Parathyroid adenoma (tissue), 2 donors: ENCODE data around the gene COMT.

ENCODE experiments used
- H2AFZ ChIP-seq: fragments of 300-600 bp; sonication (generic); one replicate; pipeline ENCODE4 v1.7.0; 2017; ENCODE audit warnings: antibody characterized with exemption, mild to moderate bottlenecking
- H3K27ac ChIP-seq: fragments of 300-600 bp; sonication (generic); one replicate; pipeline ENCODE4 v1.7.0; 2017
- H3K27me3 ChIP-seq: fragments of 300-600 bp; sonication (generic); one replicate; pipeline ENCODE4 v1.7.0; 2017; ENCODE audit warnings: low read length; ENCODE audit not compliant: control insufficient read depth, insufficient read depth
- H3K36me3 ChIP-seq: fragments of 300-600 bp; sonication (generic); one replicate; pipeline ENCODE4 v1.7.0; 2017; ENCODE audit warnings: low read length; ENCODE audit not compliant: control insufficient read depth, insufficient read depth
- H3K4me1 ChIP-seq: fragments of 300-600 bp; sonication (generic); one replicate; pipeline ENCODE4 v1.7.0; 2017; ENCODE audit warnings: control low read depth
- H3K4me2 ChIP-seq: fragments of 300-600 bp; sonication (generic); one replicate; pipeline ENCODE4 v1.7.0; 2017; ENCODE audit warnings: low read length
- H3K4me3 ChIP-seq: fragments of 300-600 bp; sonication (generic); one replicate; pipeline ENCODE4 v1.7.0; 2017; ENCODE audit warnings: low read depth, low read length
- H3K79me2 ChIP-seq: fragments of 300-600 bp; sonication (generic); one replicate; pipeline ENCODE4 v1.7.0; 2017; ENCODE audit warnings: control low read depth
- H3K9ac ChIP-seq: fragments of 300-600 bp; sonication (generic); one replicate; pipeline ENCODE4 v1.7.0; 2017; ENCODE audit warnings: mild to moderate bottlenecking
- H3K9me3 ChIP-seq: fragments of 300-600 bp; sonication (generic); one replicate; pipeline ENCODE4 v1.7.0; 2017; ENCODE audit warnings: low read length; ENCODE audit not compliant: control insufficient read depth
- TF ChIP-seq, protein P1 (sequence below): fragments of 300-600 bp; sonication (generic); IDR thresholded peaks from one replicate; pipeline ENCODE4 v1.7.0; 2017; ENCODE audit warnings: antibody characterized with exemption, mild to moderate bottlenecking
- donor health status: primary hyperparathyroidism.

The COMT gene

DNA sequence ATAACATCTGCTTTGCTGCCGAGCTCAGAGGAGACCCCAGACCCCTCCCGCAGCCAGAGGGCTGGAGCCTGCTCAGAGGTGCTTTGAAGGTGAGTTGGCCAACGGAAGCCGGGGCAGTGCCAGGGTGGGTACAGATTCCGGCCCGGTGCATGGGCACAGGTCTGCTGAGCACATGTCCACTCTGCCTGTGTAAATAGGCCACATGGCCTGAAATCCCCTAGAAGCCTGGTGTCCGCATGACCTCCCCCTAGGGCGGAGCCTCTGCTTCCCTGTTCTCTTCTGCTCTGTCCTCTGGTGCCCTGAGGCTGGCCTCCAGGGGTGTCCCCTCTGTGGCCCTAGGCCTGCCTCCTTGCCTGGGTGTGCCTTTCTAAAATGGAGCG lies 19.6 kb downstream of the COMT start:
- Histone ChIP-seq H3K27ac (no peak overlapping the region), H3K27me3 (no peaks in the 10 kb centered on the region), H3K9ac (no peak overlapping the region), H3K9me3 (no peaks in the 10 kb centered on the region), H3K4me1 (peaks cover 4% of the 10 kb centered on the region), H3K4me3 (no peak overlapping the region), H2AFZ (no peak overlapping the region), H3K79me2 (no peaks in the 10 kb centered on the region), H3K4me2 (no peak overlapping the region), H3K36me3 (no peaks in the 10 kb centered on the region)
- TF ChIP-seq, protein P1, sequence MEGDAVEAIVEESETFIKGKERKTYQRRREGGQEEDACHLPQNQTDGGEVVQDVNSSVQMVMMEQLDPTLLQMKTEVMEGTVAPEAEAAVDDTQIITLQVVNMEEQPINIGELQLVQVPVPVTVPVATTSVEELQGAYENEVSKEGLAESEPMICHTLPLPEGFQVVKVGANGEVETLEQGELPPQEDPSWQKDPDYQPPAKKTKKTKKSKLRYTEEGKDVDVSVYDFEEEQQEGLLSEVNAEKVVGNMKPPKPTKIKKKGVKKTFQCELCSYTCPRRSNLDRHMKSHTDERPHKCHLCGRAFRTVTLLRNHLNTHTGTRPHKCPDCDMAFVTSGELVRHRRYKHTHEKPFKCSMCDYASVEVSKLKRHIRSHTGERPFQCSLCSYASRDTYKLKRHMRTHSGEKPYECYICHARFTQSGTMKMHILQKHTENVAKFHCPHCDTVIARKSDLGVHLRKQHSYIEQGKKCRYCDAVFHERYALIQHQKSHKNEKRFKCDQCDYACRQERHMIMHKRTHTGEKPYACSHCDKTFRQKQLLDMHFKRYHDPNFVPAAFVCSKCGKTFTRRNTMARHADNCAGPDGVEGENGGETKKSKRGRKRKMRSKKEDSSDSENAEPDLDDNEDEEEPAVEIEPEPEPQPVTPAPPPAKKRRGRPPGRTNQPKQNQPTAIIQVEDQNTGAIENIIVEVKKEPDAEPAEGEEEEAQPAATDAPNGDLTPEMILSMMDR, result no peak

DNA sequence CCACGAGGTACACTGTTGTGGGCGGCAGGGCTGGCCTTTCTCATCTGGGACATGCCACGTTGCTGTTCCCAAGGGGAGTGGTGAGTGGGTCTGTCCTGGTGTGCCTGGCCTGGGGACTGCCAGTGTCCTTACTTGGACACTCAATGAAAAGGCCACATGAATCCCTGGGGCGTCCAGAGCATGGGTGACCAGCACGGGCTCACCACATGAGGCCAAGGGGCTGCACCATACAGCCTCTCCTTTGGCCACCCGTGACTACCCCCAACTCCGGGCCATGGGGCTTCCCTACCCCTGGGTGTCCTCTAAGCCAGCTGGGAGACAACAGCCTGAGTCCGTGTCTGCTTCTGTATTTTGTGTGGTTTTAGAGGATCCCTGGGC lies 20.3 kb downstream of the COMT start:
- Histone ChIP-seq H3K4me3 (no peak overlapping the region), H3K27me3 (no peaks in the 10 kb centered on the region), H3K9me3 (no peaks in the 10 kb centered on the region), H3K4me2 (no peak overlapping the region), H3K27ac (no peak overlapping the region), H3K4me1 (peaks cover 4% of the 10 kb centered on the region), H2AFZ (no peak overlapping the region), H3K36me3 (no peaks in the 10 kb centered on the region), H3K79me2 (no peaks in the 10 kb centered on the region), H3K9ac (no peak overlapping the region)
- TF ChIP-seq, protein P1, result no peak

DNA sequence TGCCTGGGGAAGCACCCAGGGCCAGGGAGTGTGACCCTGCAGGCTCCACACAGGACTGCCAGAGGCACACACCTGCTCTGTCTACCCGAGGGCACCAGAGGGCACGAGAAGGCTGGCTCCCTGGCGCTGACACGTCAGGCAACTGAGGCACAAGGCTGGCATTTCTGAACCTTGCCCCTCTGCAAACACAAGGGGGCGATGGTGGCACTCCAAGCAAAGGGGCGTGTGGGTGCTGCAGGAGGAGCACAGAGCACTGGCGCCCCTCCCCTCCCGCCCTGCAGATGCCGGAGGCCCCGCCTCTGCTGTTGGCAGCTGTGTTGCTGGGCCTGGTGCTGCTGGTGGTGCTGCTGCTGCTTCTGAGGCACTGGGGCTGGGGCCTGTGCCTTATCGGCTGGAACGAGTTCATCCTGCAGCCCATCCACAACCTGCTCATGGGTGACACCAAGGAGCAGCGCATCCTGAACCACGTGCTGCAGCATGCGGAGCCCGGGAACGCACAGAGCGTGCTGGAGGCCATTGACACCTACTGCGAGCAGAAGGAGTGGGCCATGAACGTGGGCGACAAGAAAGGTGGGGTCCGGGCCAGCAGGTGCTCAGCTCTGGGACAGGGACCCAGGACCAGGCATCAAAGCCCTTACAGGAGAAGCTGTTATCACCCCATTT lies 20.8 kb downstream of the COMT start:
- Histone ChIP-seq H3K9ac (no peak overlapping the region), H3K4me1 (peaks cover 4% of the 10 kb centered on the region), H3K4me2 (peak overlapping the region; percentile 84), H3K27me3 (no peaks in the 10 kb centered on the region), H2AFZ (peak overlapping the region; percentile 42), H3K9me3 (no peaks in the 10 kb centered on the region), H3K4me3 (peak overlapping the region; percentile 49), H3K79me2 (no peaks in the 10 kb centered on the region), H3K27ac (peak overlapping the region; percentile 75), H3K36me3 (no peaks in the 10 kb centered on the region)
- TF ChIP-seq, protein P1, result peak; percentile 47

DNA sequence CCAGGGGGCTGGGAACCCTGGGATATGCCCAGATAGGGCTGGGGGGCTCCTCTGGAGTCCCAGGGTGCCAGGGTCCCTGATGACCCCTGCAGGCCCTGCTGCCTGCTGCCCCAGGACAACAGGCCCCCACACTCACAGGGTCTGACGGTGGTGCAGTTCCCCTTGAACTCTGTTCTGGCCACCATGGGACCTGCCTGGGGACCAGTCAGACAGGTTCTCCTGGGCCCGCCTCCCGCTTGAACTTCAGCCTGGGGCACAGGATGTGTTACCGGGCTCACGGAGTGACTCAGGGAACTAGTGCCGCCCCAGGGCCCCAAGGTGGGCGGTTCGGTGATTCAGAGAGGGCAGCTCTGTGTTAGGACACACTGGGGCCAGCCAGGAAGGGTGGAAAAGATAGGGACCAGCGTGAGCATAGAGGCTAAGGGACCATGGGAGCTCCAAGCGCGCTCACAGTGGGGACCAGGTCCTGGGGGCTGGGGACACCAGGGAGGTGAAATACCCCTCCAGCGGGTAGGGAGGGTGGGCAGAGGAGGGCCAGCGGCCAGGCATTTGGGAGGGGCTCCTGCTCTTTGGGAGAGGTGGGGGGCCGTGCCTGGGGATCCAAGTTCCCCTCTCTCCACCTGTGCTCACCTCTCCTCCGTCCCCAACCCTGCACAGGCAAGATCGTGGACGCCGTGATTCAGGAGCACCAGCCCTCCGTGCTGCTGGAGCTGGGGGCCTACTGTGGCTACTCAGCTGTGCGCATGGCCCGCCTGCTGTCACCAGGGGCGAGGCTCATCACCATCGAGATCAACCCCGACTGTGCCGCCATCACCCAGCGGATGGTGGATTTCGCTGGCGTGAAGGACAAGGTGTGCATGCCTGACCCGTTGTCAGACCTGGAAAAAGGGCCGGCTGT lies 21.6 kb downstream of the COMT start:
- Histone ChIP-seq H3K4me1 (peaks cover 4% of the 10 kb centered on the region), H3K27me3 (no peaks in the 10 kb centered on the region), H3K27ac (peak overlapping the region; percentile 75), H3K4me2 (peak overlapping the region; percentile 84), H2AFZ (peak overlapping the region; percentile 42), H3K79me2 (no peaks in the 10 kb centered on the region), H3K4me3 (peak overlapping the region; percentile 49), H3K9me3 (no peaks in the 10 kb centered on the region), H3K9ac (no peak overlapping the region), H3K36me3 (no peaks in the 10 kb centered on the region)
- TF ChIP-seq, protein P1, result no peak
